GM19397 (cell line): Measurements from ENCODE around the gene TULP1.

Experiments used
- ATAC-seq: cut with Tn5 transposase; IDR thresholded peaks from one replicate; pipeline ENCODE4 v1.9.1; 2021; ENCODE audit warnings: mild to moderate bottlenecking, moderate library complexity; ENCODE audit not compliant: unreplicated experiment

Gene TULP1

GRCh38 chr6:35468181-35468979, 44.3 kb downstream of the TULP1 start, which contains the start of gene RPL10A:
Gene RPL10A, plus strand, starts transcription at chr6:35468401. Its CDS starts 34 bp downstream, at chr6:35468435.
- peak; percentile 80 for ATAC-seq

- ATAC-seq: no peak
Measured at GRCh38 chr6:35465646-35466045, 47.0 kb downstream of the TULP1 start.

- no peak for ATAC-seq
Measured at GRCh38 chr6:35463292-35463691, 49.4 kb downstream of the TULP1 start.

DNA sequence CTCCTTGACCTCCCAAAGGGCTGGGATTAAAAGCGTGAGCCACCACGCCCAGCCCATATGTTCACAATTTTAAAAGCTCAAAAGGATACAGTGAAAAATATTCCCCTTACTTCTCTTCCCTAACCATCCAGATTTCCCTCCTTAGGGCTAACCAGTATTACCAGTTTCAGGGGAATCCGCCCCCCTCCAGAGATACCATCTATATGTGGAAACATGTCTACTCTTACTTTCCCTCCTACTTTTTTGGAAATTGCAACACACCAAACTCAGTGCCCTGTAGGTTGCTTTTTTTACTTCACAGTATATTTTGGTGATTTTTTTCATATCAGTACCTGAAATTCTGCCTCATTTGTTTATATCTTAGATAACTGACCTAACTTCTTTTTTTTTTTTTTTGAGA, 51.4 kb downstream of the TULP1 start:
- no peak for ATAC-seq

GRCh38 chr6:35457907-35458306, 54.8 kb downstream of the TULP1 start:
- no peak for ATAC-seq

DNA sequence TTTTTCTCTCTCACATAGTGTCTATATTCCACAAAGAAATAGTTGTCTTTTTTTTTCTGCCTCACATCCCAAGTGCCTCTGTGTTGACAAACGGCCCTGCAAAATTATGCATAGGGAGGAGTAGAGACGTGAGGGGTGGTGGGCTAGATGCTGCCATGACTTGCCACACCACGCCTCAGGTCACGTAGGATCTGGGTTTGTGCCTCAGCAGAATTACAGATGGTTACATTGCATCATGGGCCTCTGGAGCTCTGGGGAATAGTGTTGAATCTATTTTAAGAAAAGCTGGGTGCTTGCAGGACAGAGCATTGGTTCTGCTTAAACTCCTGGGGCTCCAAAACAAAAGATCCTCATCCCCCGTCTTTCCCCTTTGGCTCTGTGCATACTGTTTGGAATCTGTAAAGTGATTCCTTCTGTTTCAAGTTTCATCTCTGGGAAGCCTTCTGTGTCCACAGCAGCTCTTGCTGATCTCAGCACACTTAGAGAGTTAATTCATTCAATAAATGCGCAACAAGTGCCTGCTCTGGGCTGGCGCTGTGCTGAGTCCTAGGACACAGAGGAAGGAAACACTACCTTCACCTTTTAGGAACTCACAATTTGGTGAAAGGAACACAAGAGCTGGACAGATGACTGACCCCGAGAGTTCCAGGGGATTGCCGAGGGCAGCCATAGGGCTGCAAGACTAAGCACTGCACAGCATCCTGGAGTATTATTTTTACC, 58.1 kb downstream of the TULP1 start:
- no peak for ATAC-seq

DNA sequence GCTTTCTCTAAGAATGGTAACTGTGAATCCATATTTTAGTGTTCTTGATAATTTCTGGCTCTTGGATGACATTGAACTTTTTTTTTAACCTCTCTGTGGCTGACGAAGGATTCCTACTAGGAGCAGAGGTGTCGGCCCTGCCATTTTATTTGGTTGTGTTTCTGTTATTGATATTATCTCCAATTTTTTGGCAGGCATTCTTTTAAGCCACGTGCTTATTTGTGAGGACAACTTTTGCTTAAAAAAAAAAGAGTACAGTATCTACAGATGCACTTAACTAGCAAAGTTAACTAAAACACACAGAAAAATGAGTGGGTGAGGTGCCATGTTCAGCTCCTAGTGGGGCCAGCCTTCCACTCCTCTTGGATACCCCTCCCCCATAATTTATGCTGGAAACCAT, 59.5 kb downstream of the TULP1 start:
- no peak for ATAC-seq

DNA sequence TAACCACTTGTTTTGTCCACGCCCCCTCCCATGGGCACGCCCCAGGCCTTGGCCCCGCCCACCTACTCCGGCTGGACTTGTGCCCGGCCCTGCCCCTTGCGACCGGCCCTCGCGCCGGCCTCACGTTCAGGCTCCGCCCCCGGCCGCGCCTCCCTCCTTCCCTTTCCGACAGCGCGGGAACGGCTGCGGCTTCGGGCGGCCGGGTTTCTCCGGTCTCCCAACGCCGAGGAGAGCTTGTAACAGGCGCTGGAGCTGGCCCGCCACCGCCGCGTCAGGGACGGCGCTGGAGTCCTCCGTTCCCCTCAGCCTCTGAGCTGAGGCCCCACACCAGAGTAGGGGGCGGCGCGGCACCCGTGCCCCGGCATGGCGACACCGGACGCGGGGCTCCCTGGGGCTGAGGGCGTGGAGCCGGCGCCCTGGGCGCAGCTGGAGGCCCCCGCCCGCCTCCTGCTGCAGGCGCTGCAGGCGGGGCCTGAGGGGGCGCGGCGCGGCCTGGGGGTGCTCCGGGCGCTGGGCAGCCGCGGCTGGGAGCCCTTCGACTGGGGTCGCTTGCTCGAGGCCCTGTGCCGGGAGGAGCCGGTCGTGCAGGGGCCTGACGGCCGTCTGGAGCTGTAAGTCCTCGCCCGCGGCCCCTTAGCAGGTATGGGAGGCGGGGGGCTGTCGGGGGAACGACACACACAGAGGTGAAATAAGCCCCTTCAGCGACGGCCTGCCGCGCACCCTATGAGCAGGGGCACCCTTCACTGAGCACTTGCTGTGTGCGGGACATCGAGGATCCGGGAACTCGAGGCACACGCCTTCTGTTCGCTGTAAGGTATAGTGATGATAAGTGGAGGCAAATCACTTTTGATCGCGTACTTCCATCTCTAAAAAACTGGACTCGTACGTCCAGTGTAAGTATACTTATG, 60.3 kb downstream of the TULP1 start, which contains the start of gene FANCE:
Gene FANCE, plus strand, starts transcription at position 156 of the 908 bp plus-strand sequence. Its CDS starts 208 bp downstream, at position 364.
- peak; percentile 92 for ATAC-seq

GRCh38 chr6:35451354-35452182, 61.1 kb downstream of the TULP1 start:
- ATAC-seq: no peak

- no peak for ATAC-seq
Measured at GRCh38 chr6:35449287-35449881, 63.3 kb downstream of the TULP1 start.

DNA sequence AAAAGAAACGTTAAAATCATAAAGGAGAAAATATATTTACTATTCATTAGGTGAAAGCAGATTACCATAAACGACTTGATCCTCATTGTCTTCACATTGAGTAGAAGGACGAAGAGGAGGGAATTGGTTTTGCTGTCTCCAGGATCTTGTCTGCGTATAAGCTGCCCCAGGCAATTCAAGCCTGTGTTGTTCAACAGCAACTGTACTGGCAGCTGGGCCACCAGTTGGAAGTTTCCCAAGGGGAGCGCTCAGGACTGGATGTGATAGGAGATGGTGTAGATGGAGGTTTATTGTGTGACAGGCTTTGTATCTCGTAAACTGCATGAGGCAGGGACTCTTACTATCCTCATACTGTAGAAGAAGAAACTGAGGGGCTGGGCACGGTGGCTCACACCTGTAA, 64.5 kb downstream of the TULP1 start:
- no peak for ATAC-seq
